GM12878 (cell line): ENCODE measurements around the gene FMNL2.

ENCODE experiments used
- BRCA1 ChIP-seq: IDR thresholded peaks from 2 replicates; pipeline ENCODE4 v1.6.1; 2011; ENCODE audit warnings: low read depth, low read length, improper control_type of control experiment
- DPF2 ChIP-seq: fragments of 450-650 bp; IDR thresholded peaks from 2 replicates; pipeline ENCODE4 v1.6.1; 2017; ENCODE audit warnings: mild to moderate bottlenecking
- FOS ChIP-seq: IDR thresholded peaks from 3 replicates; pipeline ENCODE4 v1.6.1; 2011; ENCODE audit warnings: borderline replicate concordance; ENCODE audit not compliant: insufficient read length; ENCODE audit errors: extremely low read depth
- POLR2AphosphoS5 ChIP-seq: IDR thresholded peaks from 2 replicates; pipeline ENCODE4 v1.6.1; 2011; ENCODE audit warnings: mild to moderate bottlenecking, low read length, inconsistent platforms
- RFX5 ChIP-seq: IDR thresholded peaks from 2 replicates; pipeline ENCODE4 v1.6.1; 2011; ENCODE audit warnings: low read depth, low read length, improper control_type of control experiment
- SIN3A ChIP-seq: IDR thresholded peaks from 2 replicates; pipeline ENCODE4 v1.6.1; 2012; ENCODE audit warnings: low read depth, low read length, improper control_type of control experiment
- TF ChIP-seq, protein P1 (sequence below), 3 experiments: IDR thresholded peaks in 2 of 3; conservative IDR thresholded peaks in 1 of 3; 2 replicates each; pipeline ENCODE4 v1.5.1; 2011; ENCODE audit warnings: low read depth in 3 of 3, low read length in 3 of 3, mild to moderate bottlenecking in 3 of 3, control low read depth in 2 of 3, moderate library complexity in 2 of 3, inconsistent platforms in 1 of 3, mixed read lengths in 1 of 3; ENCODE audit not compliant: control insufficient read depth in 2 of 3, insufficient read depth in 1 of 3; ENCODE audit errors: extremely low read depth in 1 of 3
- TF ChIP-seq, protein P2 (sequence below): IDR thresholded peaks from 2 replicates; pipeline ENCODE4 v1.6.1; 2011; ENCODE audit warnings: low read depth, low read length, improper control_type of control experiment, borderline replicate concordance

DNA sequence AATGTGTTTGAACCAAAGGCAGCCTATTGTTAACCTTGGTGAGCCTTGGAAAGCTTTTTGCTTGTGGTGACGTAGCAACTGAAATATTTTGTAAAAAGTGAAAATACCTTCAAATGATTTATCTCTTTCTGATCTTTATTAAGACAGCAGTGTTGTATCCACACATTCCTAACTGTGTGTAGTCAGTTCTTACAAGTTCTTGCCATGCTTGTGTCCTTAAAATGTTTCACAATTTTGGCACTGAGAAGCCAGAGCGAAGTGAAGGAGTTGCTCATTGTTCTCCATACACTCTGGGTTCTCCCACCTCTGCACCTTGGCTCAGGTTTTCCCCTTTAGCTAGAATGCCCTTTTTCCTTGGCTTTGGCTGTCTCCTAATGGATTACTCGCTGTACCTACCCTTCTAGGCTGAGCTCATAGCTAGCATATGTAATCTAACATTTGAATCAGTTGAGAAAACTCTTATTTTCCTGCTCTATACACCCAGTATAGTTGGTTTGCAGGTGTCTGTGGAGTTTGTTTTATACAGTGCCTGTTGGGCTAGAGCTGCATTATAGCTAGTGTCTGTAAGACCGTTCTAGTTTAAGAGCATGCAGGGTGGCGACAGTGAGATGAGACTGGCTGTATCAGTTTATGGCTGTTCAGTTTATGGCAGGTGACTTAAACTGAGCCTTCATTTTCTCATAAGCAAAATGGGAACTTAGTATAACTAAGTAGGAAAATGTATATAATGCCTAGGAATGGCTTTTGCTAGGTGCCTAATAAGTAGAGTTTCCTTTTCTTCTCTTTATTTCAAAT, 45.5 kb downstream of the FMNL2 start:
- TF ChIP-seq BRCA1 (no peak), DPF2 (no peak), RFX5 (no peak), FOS (no peak), SIN3A (no peak), POLR2AphosphoS5 (no peak)
- TF ChIP-seq, protein P1, sequence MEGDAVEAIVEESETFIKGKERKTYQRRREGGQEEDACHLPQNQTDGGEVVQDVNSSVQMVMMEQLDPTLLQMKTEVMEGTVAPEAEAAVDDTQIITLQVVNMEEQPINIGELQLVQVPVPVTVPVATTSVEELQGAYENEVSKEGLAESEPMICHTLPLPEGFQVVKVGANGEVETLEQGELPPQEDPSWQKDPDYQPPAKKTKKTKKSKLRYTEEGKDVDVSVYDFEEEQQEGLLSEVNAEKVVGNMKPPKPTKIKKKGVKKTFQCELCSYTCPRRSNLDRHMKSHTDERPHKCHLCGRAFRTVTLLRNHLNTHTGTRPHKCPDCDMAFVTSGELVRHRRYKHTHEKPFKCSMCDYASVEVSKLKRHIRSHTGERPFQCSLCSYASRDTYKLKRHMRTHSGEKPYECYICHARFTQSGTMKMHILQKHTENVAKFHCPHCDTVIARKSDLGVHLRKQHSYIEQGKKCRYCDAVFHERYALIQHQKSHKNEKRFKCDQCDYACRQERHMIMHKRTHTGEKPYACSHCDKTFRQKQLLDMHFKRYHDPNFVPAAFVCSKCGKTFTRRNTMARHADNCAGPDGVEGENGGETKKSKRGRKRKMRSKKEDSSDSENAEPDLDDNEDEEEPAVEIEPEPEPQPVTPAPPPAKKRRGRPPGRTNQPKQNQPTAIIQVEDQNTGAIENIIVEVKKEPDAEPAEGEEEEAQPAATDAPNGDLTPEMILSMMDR (IDR thresholded peaks at IDR 0.05 in 2 of 3, conservative IDR thresholded peaks at IDR 0.05 in 1 of 3; ENCODE audit: control insufficient read depth in 2 of 3, extremely low read depth in 1 of 3, insufficient read depth in 1 of 3, low read depth in 3 of 3, low read length in 3 of 3), result no peak
- TF ChIP-seq, protein P2, sequence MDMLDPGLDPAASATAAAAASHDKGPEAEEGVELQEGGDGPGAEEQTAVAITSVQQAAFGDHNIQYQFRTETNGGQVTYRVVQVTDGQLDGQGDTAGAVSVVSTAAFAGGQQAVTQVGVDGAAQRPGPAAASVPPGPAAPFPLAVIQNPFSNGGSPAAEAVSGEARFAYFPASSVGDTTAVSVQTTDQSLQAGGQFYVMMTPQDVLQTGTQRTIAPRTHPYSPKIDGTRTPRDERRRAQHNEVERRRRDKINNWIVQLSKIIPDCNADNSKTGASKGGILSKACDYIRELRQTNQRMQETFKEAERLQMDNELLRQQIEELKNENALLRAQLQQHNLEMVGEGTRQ, result no peak
